ENCODE measurements around the gene TPD52L1.

GRCh38 chr6:125251516-125252220, 98.1 kb downstream of the TPD52L1 start:
- no peak for TF ChIP-seq CTCF (IDR thresholded peaks at IDR 0.05 in 8 of 11, conservative IDR thresholded peaks at IDR 0.05 in 3 of 11)
- TF ChIP-seq POLR2A (IDR thresholded peaks at IDR 0.05): no peak
- TF ChIP-seq POLR2AphosphoS5 (IDR thresholded peaks at IDR 0.05): no peak
